HCT116 (cell line): ENCODE data around the gene RCBTB2. TPM values are rescaled to one million over a fixed set of nuclear protein-coding genes. Genes with fewer than 3 reads are reported as not detected.
A peak's percentile ranks its signal among the peaks of the same experiment; 100 is the strongest.
"Not testable (repeated sequence)": the region's sequence is repeated elsewhere in the genome, so short reads cannot be mapped to it uniquely, and the experiment has no call there.

Experiments used
- ATAC-seq: fragments of 200-7000 bp; cut with Tn5 transposase; 2 replicates; pipeline ENCODE4 v1.9.1; 2020; ENCODE audit warnings: mild to moderate bottlenecking, moderate library complexity
- BruUV-seq: library from RNA; stranded (reverse); fragments of 400-500 nt; replicated peaks from 2 replicates; lab custom pipeline; 2021; lab: Mats Ljungman, UMichigan
- CTCF ChIA-PET: fragments of 300-600 bp; sonication (Branson Sonifier 250); formaldehyde crosslinking; loops from one replicate; lab custom pipeline; 2021; ENCODE audit warnings: antibody characterized with exemption; lab: Charles Lee
- POLR2A ChIA-PET: fragments of 300-600, 350-600 bp; sonication (Branson Sonifier 250); formaldehyde crosslinking; loops from one replicate; lab custom pipeline; 2021; ENCODE audit warnings: antibody characterized with exemption; lab: Charles Lee
- RAD21 ChIA-PET, 2 experiments: fragments of 300-600 bp; sonication (Branson Sonifier 250); formaldehyde crosslinking; loops; one replicate each; lab custom pipeline; 2023; ENCODE audit warnings: low total read pairs in 2 of 2; ENCODE audit not compliant: uncharacterized antibody in 2 of 2, unreplicated experiment in 2 of 2, low non-redundant PET in 1 of 2; lab: Charles Lee
- DNase-seq: peaks from one replicate; pipeline ENCODE4 v3.0.0-alpha.2; 2010; ENCODE audit warnings: low read depth, low spot score
- H2AFZ ChIP-seq: fragments of 200-600 bp; shearing (Covaris generic), sonication (generic); 2 replicates; pipeline ENCODE4 v1.6.1; 2017; ENCODE audit warnings: low read depth, mixed run types, mixed read lengths, antibody characterized with exemption, low read length; ENCODE audit not compliant: poor library complexity, severe bottlenecking
- H3K27ac ChIP-seq: 2 replicates; pipeline ENCODE4 v1.5.1; 2012; ENCODE audit warnings: low read depth, low read length
- H3K27me3 ChIP-seq: fragments of 200-600 bp; sonication (generic); 2 replicates; pipeline ENCODE4 v1.6.1; 2016; ENCODE audit warnings: mixed run types, low read length, mixed read lengths; ENCODE audit not compliant: insufficient read depth
- H3K36me3 ChIP-seq, 2 experiments: fragments of 200-500 bp in 1 of 2; fragments of 200-600 bp in 1 of 2; sonication (Bioruptor generic) in 1 of 2; sonication (generic) in 1 of 2; 2 replicates each; pipeline versions ENCODE4 v1.5.1 to v1.6.1; 2014 to 2016; ENCODE audit warnings: low read length in 2 of 2, inconsistent platforms in 1 of 2, mixed read lengths in 1 of 2, mixed run types in 1 of 2; ENCODE audit not compliant: insufficient read depth in 2 of 2, control insufficient read depth in 1 of 2
- H3K4me1 ChIP-seq, 2 experiments: fragments of 200-600 bp in 1 of 2; sonication (generic) in 1 of 2; 2 replicates each; pipeline versions ENCODE4 v1.5.1 to v1.6.1; 2012 to 2017; ENCODE audit warnings: low read length in 2 of 2, inconsistent platforms in 1 of 2, mild to moderate bottlenecking in 1 of 2, mixed read lengths in 1 of 2, mixed run types in 1 of 2, moderate library complexity in 1 of 2; ENCODE audit not compliant: insufficient read depth in 2 of 2, control insufficient read depth in 1 of 2
- H3K4me2 ChIP-seq: fragments of 200-600 bp; sonication (generic); 2 replicates; pipeline ENCODE4 v1.6.1; 2017; ENCODE audit warnings: mixed run types, low read length, mixed read lengths
- H3K4me3 ChIP-seq, 2 experiments: fragments of 200-600 bp in 1 of 2; sonication (generic) in 1 of 2; replicated peaks in 1 of 2; 2 replicates each; pipeline ENCODE4 v1.5.1; 2011 to 2016; ENCODE audit warnings: low read length in 2 of 2, control low read depth in 1 of 2, low read depth in 1 of 2, mild to moderate bottlenecking in 1 of 2, mixed read lengths in 1 of 2, mixed run types in 1 of 2
- H3K79me2 ChIP-seq: fragments of 200-600 bp; sonication (generic); 2 replicates; pipeline ENCODE4 v1.6.1; 2017; ENCODE audit warnings: mild to moderate bottlenecking, mixed run types, low read length, moderate library complexity, mixed read lengths; ENCODE audit not compliant: insufficient read depth
- H3K9ac ChIP-seq: fragments of 200-600 bp; sonication (generic); 2 replicates; pipeline ENCODE4 v1.6.1; 2016; ENCODE audit warnings: low read length, mixed read lengths
- H3K9me2 ChIP-seq: fragments of 200-600 bp; sonication (generic), shearing (Covaris generic); 2 replicates; pipeline ENCODE4 v1.6.1; 2017; ENCODE audit warnings: mixed run types, mild to moderate bottlenecking, moderate library complexity; ENCODE audit not compliant: insufficient read depth
- H3K9me3 ChIP-seq, 2 experiments: fragments of 200-500 bp in 1 of 2; fragments of 200-600 bp in 1 of 2; sonication (Bioruptor generic) in 1 of 2; sonication (generic) in 1 of 2; 2 replicates each; pipeline ENCODE4 v1.6.1; 2014 to 2017; ENCODE audit warnings: low read length in 2 of 2, mixed read lengths in 2 of 2, inconsistent platforms in 1 of 2, low read depth in 1 of 2, mild to moderate bottlenecking in 1 of 2, mixed run types in 1 of 2, moderate library complexity in 1 of 2; ENCODE audit not compliant: control insufficient read depth in 1 of 2, insufficient read depth in 1 of 2
- H4K20me1 ChIP-seq: fragments of 200-600 bp; sonication (generic), shearing (Covaris generic); 2 replicates; pipeline ENCODE4 v1.6.1; 2017; ENCODE audit warnings: mixed run types, mild to moderate bottlenecking, moderate library complexity; ENCODE audit not compliant: insufficient read depth
- CBX3 ChIP-seq: IDR thresholded peaks from 2 replicates; pipeline ENCODE4 v1.6.1; 2012; ENCODE audit warnings: low read depth
- EZH2phosphoT487 ChIP-seq: fragments of 200-600 bp; IDR thresholded peaks from 2 replicates; pipeline ENCODE4 v1.6.1; 2018; ENCODE audit warnings: antibody characterized with exemption, borderline replicate concordance
- RAD21 ChIP-seq: IDR thresholded peaks from 2 replicates; pipeline ENCODE4 v1.6.1; 2012; ENCODE audit warnings: low read depth, mild to moderate bottlenecking
- intact Hi-C: fragments of 100-400 bp; cut with micrococcal nuclease; formaldehyde crosslinking; loops from 2 replicates; pipeline ENCODE4 v1.10.0; 2022
- total RNA-seq: library from RNA; stranded (reverse); gene quantifications from one replicate; pipeline ENCODE4 v1.2.1, GENCODE V29; 2021; ENCODE audit not compliant: unreplicated experiment
- TF ChIP-seq, protein P1 (sequence below), 3 experiments: fragments of 200-600 bp in 1 of 3; sonication (generic) in 1 of 3; IDR thresholded peaks in 2 of 3; conservative IDR thresholded peaks in 1 of 3; 2 replicates each; pipeline ENCODE4 v1.5.1; 2012 to 2017; ENCODE audit warnings: low read depth in 2 of 3, low read length in 2 of 3, antibody characterized with exemption in 1 of 3, borderline replicate concordance in 1 of 3, control low read depth in 1 of 3, mild to moderate bottlenecking in 1 of 3, mixed read lengths in 1 of 3, mixed run types in 1 of 3, moderate library complexity in 1 of 3; ENCODE audit not compliant: insufficient read depth in 1 of 3

RCBTB2 gene
- total RNA-seq, 1 experiment from 2014 or later = 1.3 TPM

GRCh38 chr13:48580185-48580803, 47.4 kb upstream of the RCBTB2 start:
- Histone ChIP-seq H3K9me3 (no peaks in the 10 kb centered on the region), H4K20me1 (no peaks in the 10 kb centered on the region), H3K4me2 (no peak overlapping the region), H3K27ac (no peak overlapping the region), H3K27me3 (no peaks in the 10 kb centered on the region), H3K4me1 (peaks cover 0 to 2% of the 10 kb centered on the region in 2 experiments; a peak in 2 of 4 replicates), H3K9me2 (no peaks in the 10 kb centered on the region), H3K4me3 (no peak overlapping the region), H3K9ac (no peak overlapping the region), H2AFZ (peak overlapping the region; percentile 14), H3K36me3 (no peaks in the 10 kb centered on the region), H3K79me2 (no peaks in the 10 kb centered on the region)
- peak; percentile 45 for DNase-seq
- POLR2A ChIA-PET = interaction anchor here (1.0 kb wide), 1 partner anchor 453 kb away, joined by 4 read pairs; no protein-coding TSS in a partner anchor
- CTCF ChIA-PET = interaction anchor here (0.6 to 4.2 kb wide), 26 partner anchors 8 to 1252 kb away, joined by 3 to 65 read pairs (median 3); partner anchors contain the start of genes MED4 and NUDT15
- no TSS peak for BruUV-seq
- RAD21 ChIA-PET = interaction anchor here (0.6 to 2.0 kb wide), 5 partner anchors 246 to 485 kb away, joined by 3 to 16 read pairs (median 3); partner anchors contain the start of gene MED4 (in 1 of the 2)
- ATAC-seq = peak; percentile 76
- intact Hi-C loops = loop anchor here (1.0 to 2.0 kb wide), 3 partner anchors 246 to 781 kb away; no protein-coding TSS in a partner anchor
- TF ChIP-seq RAD21 (peak; percentile 74), CBX3 (no peak), EZH2phosphoT487 (no peak)
- TF ChIP-seq, protein P1, sequence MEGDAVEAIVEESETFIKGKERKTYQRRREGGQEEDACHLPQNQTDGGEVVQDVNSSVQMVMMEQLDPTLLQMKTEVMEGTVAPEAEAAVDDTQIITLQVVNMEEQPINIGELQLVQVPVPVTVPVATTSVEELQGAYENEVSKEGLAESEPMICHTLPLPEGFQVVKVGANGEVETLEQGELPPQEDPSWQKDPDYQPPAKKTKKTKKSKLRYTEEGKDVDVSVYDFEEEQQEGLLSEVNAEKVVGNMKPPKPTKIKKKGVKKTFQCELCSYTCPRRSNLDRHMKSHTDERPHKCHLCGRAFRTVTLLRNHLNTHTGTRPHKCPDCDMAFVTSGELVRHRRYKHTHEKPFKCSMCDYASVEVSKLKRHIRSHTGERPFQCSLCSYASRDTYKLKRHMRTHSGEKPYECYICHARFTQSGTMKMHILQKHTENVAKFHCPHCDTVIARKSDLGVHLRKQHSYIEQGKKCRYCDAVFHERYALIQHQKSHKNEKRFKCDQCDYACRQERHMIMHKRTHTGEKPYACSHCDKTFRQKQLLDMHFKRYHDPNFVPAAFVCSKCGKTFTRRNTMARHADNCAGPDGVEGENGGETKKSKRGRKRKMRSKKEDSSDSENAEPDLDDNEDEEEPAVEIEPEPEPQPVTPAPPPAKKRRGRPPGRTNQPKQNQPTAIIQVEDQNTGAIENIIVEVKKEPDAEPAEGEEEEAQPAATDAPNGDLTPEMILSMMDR (IDR thresholded peaks at IDR 0.05 in 2 of 3, conservative IDR thresholded peaks at IDR 0.05 in 1 of 3; ENCODE audit: borderline replicate concordance in 1 of 3, insufficient read depth in 1 of 3, low read depth in 2 of 3, low read length in 2 of 3) = peak; percentile 63 to 67 (median 66)

DNA sequence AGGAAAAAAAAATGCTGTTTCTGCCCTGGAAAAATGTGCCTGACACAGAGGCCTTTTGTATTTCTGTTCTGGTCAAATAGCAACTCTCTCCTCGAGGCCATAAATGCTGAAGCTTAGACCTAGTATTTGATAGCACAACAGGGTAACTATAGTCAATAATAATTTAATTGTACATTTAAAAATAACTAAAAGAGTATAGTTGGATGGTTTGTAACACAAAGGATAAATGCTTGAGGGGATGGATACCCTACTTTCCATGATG, 47.0 kb upstream of the RCBTB2 start:
- intact Hi-C loops = loop anchor here (1.0 to 5.0 kb wide), 4 partner anchors 233 to 781 kb away; no protein-coding TSS in a partner anchor
- not testable (repeated sequence) for H3K4me2 ChIP-seq, H3K27ac ChIP-seq, DNase-seq, H3K9me2 ChIP-seq, BruUV-seq, H3K36me3 ChIP-seq, H3K27me3 ChIP-seq, H3K79me2 ChIP-seq, ATAC-seq, H3K9me3 ChIP-seq, H4K20me1 ChIP-seq, H3K4me1 ChIP-seq, H3K9ac ChIP-seq, H2AFZ ChIP-seq, H3K4me3 ChIP-seq
- ChIA-PET POLR2A (interaction anchor here (1.0 kb wide), 1 partner anchor 452 kb away, joined by 4 read pairs; no protein-coding TSS in a partner anchor), CTCF (interaction anchor here (0.6 to 4.2 kb wide), 25 partner anchors 9 to 1253 kb away, joined by 3 to 65 read pairs (median 3); partner anchors contain the start of genes MED4 and NUDT15), RAD21 (interaction anchor here (0.6 to 2.0 kb wide), 5 partner anchors 245 to 485 kb away, joined by 3 to 16 read pairs (median 3); partner anchors contain the start of gene MED4 (in 1 of the 2))
